ENCODE measurements around the gene RAET1L. TPM values are rescaled to one million over a fixed set of nuclear protein-coding genes. Genes with fewer than 3 reads are reported as not detected.
"Not testable (repeated sequence)": the region's sequence is repeated elsewhere in the genome, so short reads cannot be mapped to it uniquely, and the experiment has no call there.

Gene RAET1L
- total RNA-seq, 1 donor from 2014 or later: not detected

- H3K4me1 Mint-ChIP-seq: peaks cover 9% of the 10 kb centered on the region
- no peaks in the 10 kb centered on the region for H3K36me3 Mint-ChIP-seq (ENCODE audit: low read depth)
- H3K27me3 Mint-ChIP-seq (ENCODE audit: low read depth): peaks cover 66% of the 10 kb centered on the region
- no peaks in the 10 kb centered on the region for H3K9me3 Mint-ChIP-seq
- TF ChIP-seq, protein P1, sequence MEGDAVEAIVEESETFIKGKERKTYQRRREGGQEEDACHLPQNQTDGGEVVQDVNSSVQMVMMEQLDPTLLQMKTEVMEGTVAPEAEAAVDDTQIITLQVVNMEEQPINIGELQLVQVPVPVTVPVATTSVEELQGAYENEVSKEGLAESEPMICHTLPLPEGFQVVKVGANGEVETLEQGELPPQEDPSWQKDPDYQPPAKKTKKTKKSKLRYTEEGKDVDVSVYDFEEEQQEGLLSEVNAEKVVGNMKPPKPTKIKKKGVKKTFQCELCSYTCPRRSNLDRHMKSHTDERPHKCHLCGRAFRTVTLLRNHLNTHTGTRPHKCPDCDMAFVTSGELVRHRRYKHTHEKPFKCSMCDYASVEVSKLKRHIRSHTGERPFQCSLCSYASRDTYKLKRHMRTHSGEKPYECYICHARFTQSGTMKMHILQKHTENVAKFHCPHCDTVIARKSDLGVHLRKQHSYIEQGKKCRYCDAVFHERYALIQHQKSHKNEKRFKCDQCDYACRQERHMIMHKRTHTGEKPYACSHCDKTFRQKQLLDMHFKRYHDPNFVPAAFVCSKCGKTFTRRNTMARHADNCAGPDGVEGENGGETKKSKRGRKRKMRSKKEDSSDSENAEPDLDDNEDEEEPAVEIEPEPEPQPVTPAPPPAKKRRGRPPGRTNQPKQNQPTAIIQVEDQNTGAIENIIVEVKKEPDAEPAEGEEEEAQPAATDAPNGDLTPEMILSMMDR (conservative IDR thresholded peaks at IDR 0.05): no peak
- DNase-seq (ENCODE audit: low read depth, low spot score): no peak
- H3K4me3 Mint-ChIP-seq: no peak overlapping the region
- no peak overlapping the region for H3K27ac Mint-ChIP-seq (ENCODE audit: unreplicated experiment)
Observed at GRCh38 chr6:150008588-150008987, 16.7 kb downstream of the RAET1L start.

DNA sequence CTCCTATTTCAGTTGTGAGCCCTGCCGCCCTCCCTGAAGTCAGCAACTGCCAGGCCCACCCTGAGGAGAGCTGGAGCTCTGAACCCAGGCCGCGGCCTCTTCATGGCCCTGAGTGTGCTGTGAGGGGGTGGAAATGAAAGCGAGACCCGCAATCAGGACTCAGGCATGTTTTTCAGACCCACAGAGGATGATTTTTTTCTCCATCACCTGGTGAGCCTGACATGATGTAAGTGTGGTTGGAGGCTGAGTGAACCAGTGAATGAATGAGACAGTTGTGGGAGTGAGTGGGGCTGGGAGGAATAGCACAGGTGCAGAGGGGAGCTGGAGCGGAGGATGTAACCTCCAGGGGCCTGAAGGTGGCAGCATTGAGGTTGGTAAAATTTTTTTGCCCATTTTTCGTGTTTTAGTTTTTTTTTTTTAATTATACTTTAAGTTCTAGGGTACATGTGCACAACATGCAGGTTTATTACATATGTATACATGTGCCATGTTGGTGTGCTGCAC lies 18.3 kb downstream of the RAET1L start:
- H3K27ac Mint-ChIP-seq (ENCODE audit: unreplicated experiment): no peak overlapping the region

GRCh38 chr6:150005761-150006651 lies 19.3 kb downstream of the RAET1L start:
- Mint-ChIP-seq H3K27me3 (ENCODE audit: low read depth) (peaks cover 40% of the 10 kb centered on the region), H3K4me1 (peaks cover 9% of the 10 kb centered on the region), H3K4me3 (peak overlapping the region; percentile 93), H3K36me3 (ENCODE audit: low read depth) (peaks cover 7% of the 10 kb centered on the region), H3K9me3 (no peaks in the 10 kb centered on the region), H3K27ac (ENCODE audit: unreplicated experiment) (peak overlapping the region; percentile 62)
- DNase-seq (ENCODE audit: low read depth, low spot score): no peak
- TF ChIP-seq, protein P1 (conservative IDR thresholded peaks at IDR 0.05): no peak

More for the DNA sequence above, 18.3 kb downstream of the RAET1L start:
- Mint-ChIP-seq H3K36me3 (ENCODE audit: low read depth) (peaks cover 2% of the 10 kb centered on the region), H3K4me3 (peak overlapping the region; percentile 59), H3K9me3 (no peaks in the 10 kb centered on the region), H3K27me3 (ENCODE audit: low read depth) (peaks cover 51% of the 10 kb centered on the region), H3K4me1 (peaks cover 9% of the 10 kb centered on the region)
- TF ChIP-seq, protein P1 (conservative IDR thresholded peaks at IDR 0.05): peak; percentile 66
- DNase-seq (ENCODE audit: low read depth, low spot score): no peak

DNA sequence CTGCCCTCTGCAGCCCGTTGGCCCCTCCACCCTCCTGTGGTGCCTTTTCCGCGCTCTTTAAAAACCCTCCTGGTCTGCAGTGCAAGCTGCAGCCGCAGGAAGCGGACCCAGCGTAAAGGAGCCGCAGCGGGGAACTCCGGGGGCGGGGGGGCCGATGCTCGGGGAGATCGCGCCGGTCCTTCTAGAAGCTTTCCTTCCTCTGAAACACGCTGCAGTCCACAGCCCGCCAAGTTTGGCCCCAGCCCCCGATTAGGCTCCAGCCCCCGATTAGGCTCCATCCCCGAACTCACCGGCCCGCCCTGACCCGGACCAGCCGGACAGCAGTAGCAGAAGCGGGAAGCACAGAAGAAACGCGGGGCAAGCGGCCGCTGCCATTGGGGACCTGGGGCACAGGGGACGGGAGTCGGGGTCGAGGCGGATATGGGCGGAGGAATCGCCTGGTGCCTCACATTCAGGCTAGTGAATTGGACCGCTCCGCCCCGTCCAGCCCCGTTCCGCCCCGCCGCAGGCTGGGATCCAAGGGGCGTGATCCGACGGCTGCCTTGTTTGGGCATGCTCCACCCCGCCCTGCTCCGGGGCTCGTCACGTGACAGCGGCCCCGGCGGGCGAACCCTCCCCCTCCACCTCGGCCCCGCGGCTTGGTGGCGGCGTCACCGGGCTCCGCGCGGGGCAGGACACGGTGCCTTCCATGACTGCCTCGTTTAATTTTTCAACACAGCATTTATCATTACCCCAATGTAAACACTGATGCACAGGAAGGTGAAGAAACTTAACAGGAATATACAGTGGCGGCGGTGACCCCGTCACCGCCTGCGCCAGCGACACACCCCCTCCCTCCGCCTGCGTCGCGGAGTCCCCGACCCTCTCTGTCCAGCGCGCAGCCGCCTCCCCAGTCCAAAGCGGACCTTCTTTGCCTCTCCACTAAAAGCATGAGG lies 20.3 kb downstream of the RAET1L start:
- DNase-seq (ENCODE audit: low read depth, low spot score): peak; percentile 91
- TF ChIP-seq, protein P1 (conservative IDR thresholded peaks at IDR 0.05): no peak
- Mint-ChIP-seq H3K4me1 (peaks cover 9% of the 10 kb centered on the region), H3K27me3 (ENCODE audit: low read depth) (peaks cover 31% of the 10 kb centered on the region), H3K36me3 (ENCODE audit: low read depth) (peaks cover 9% of the 10 kb centered on the region), H3K27ac (ENCODE audit: unreplicated experiment) (peak overlapping the region; percentile 95), H3K4me3 (peak overlapping the region; percentile 93), H3K9me3 (no peaks in the 10 kb centered on the region)

- peaks cover 9% of the 10 kb centered on the region for H3K36me3 Mint-ChIP-seq (ENCODE audit: low read depth)
- H3K4me1 Mint-ChIP-seq: peaks cover 9% of the 10 kb centered on the region
- peaks cover 23% of the 10 kb centered on the region for H3K27me3 Mint-ChIP-seq (ENCODE audit: low read depth)
- DNase-seq (ENCODE audit: low read depth, low spot score): no peak
- H3K27ac Mint-ChIP-seq (ENCODE audit: unreplicated experiment): no peak overlapping the region
- TF ChIP-seq, protein P1 (conservative IDR thresholded peaks at IDR 0.05): no peak
- H3K4me3 Mint-ChIP-seq: peak overlapping the region; percentile 93
- H3K9me3 Mint-ChIP-seq: no peaks in the 10 kb centered on the region
Observed at GRCh38 chr6:150004101-150004782, 21.1 kb downstream of the RAET1L start.

- not testable (repeated sequence) for H3K4me1 Mint-ChIP-seq
- Mint-ChIP-seq H3K4me3 (peak overlapping the region; percentile 93), H3K27me3 (ENCODE audit: low read depth) (peaks cover 16% of the 10 kb centered on the region)
Observed at GRCh38 chr6:150003599-150003998, 21.7 kb downstream of the RAET1L start.

More at GRCh38 chr6:150003599-150003998, 21.7 kb downstream of the RAET1L start:
- H3K27ac Mint-ChIP-seq (ENCODE audit: unreplicated experiment); H3K9me3 Mint-ChIP-seq; H3K36me3 Mint-ChIP-seq (ENCODE audit: low read depth); DNase-seq (ENCODE audit: low read depth, low spot score): not testable (repeated sequence)
